Left lobe of liver (tissue), 2 donors: ENCODE measurements around the gene LCMT1. TPM values are rescaled to one million over a fixed set of nuclear protein-coding genes. Genes with fewer than 3 reads are reported as not detected.
"Not testable (repeated sequence)": the region's sequence is repeated elsewhere in the genome, so short reads cannot be mapped to it uniquely, and the experiment has no call there.

Source experiments
- ATAC-seq: fragments of 200-7000 bp; cut with Tn5 transposase; one replicate; pipeline ENCODE4 v1.9.1; 2020; ENCODE audit warnings: mild to moderate bottlenecking, moderate library complexity
- DNase-seq: peaks from one replicate; pipeline ENCODE4 v3.0.0-alpha.2; 2020; ENCODE audit warnings: low spot score
- total RNA-seq: library from RNA; stranded (reverse); gene quantifications from one replicate; pipeline ENCODE4 v1.2.1, GENCODE V29; 2021
- donor health status: DM: no; HTN: no; CAD: no; lungs with moderate emphysema.
- donor health status: DM: no; HTN: yes; CAD: no.

Gene LCMT1
- total RNA-seq, 1 donor from 2014 or later = 7.0 TPM

DNA sequence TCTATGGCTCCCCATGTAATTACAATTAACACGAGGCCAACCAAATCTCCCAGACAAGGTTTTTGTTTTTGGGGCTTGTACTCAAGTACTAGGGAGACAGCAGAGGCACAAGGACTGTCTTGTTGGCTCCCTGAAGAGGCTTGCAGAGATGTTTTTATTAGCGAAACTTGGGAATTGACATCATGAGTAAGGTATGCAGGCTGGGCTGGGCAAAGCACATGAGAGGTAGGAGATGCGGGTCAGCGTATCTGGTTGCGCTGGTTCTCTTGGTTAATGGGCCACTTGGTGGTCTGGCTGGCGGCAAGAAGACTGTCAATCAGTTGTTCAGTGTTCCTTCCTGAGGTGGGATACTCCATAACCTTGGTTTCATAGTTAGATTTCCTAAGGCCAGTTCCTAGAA, 28.9 kb downstream of the LCMT1 start:
- ATAC-seq = no peak
- no peak for DNase-seq

GRCh38 chr16:25141648-25142047, 30.1 kb downstream of the LCMT1 start:
- DNase-seq (no peak), ATAC-seq (no peak)

DNA sequence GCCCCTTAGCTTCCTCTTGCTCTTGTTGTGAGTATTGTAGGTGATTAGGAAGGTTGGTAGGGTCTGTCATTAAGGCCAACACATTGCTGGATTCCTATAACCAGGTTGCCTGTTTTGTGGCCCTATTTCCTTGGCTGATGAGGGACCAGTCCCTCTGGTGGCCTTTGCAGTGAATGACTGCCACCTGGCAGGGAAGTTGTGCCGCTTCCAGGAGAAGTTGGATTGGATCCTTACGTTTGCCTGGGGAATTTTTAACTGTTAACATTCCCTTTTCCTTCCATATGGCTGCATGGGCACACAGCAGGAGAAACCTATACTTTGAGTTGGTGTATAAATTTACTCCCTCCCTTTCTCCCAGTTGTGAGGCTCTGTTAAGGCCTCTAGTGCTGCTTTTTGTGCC, 32.4 kb downstream of the LCMT1 start:
- no peak for DNase-seq
- ATAC-seq = peak; percentile 72

- ATAC-seq = no peak
Observed at GRCh38 chr16:25148568-25149215, 37.1 kb downstream of the LCMT1 start.

DNA sequence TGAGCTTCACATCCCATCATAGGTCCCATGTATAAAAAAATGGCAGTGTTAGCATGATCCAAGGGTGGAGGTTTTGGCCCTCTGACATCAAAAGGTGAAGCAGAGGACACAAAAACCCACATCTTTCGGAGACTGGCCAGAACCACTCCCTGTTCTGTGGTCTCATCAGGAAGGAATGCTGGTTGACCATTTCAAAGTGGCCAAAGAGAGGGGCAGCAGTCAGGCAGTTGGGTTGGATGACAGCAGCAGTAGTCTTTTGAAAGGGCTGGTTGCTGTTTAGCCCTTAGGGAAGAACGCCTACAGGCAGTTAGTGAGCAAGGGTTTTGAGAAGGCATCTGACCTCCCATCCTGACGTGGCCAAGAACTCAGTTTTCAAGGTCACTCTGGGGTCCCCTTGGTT, 40.5 kb downstream of the LCMT1 start:
- no peak for ATAC-seq

More at GRCh38 chr16:25148568-25149215, 37.1 kb downstream of the LCMT1 start:
- no peak for DNase-seq

GRCh38 chr16:25155553-25156460, 44.3 kb downstream of the LCMT1 start:
- ATAC-seq (no peak), DNase-seq (no peak)

More for the DNA sequence above, 40.5 kb downstream of the LCMT1 start:
- DNase-seq = no peak

DNA sequence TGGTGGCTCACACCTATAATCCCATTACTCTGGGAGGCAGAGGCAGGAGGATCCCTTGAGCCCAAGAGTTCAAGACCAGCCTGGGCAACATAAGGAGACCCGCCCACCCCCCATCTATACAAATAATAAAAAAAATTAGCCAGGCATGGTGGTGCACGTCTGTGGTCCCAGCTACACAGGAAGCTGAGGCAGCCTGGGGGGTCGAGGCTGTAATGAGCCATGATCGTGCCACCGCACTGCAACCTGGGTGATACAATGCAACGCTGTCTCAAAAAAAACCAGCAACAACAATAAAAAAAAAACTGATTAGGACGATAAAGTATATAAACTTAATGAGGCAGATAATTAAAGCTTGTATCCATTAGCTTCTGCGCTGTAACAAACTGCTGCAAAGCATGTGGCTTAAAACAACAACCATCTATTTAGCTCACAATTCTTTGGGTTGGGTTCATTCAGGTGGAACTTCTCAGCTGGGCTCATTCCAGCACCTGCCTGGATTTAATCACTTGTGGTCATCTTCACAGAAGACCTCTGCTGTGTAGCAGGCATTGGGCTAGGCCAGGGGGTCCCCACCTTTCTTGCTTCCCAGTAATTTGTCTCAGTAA, 45.8 kb downstream of the LCMT1 start:
- ATAC-seq = no peak
- no peak for DNase-seq

- ATAC-seq (no peak), DNase-seq (no peak)
Observed at GRCh38 chr16:25158401-25158800, 46.9 kb downstream of the LCMT1 start.

DNA sequence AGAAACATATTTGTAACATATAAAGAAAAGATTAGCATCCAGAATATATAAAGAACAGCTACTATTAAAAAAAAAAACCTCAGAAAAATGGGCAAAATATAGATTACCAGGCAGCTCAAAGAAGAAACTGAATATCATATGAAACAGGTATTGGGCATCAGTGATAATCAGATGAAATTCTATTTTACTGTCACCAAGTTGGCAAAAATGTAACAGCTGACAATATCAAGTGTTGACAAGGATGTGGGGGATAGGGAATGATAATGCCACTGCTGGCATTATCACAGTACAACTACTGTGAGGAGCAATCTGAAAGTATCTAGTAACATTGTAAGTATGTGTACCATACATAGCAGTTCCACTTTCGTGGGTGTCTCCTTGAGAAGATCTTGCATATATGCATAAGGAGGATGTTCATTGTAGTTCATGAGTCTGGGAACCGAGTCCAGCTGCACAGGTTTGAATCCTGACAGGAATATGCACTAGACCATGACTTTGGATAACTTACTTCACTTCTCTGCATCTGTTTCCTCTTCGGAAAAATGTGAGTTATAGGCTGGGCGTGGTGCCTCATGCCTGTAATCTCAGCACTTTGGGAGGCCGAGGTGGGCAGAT, 50.3 kb downstream of the LCMT1 start:
- ATAC-seq (no peak), DNase-seq (no peak)

GRCh38 chr16:25163683-25164082, 52.1 kb downstream of the LCMT1 start:
- no peak for ATAC-seq
- no peak for DNase-seq

- ATAC-seq (no peak), DNase-seq (no peak)
Observed at GRCh38 chr16:25165284-25165683, 53.7 kb downstream of the LCMT1 start.

DNA sequence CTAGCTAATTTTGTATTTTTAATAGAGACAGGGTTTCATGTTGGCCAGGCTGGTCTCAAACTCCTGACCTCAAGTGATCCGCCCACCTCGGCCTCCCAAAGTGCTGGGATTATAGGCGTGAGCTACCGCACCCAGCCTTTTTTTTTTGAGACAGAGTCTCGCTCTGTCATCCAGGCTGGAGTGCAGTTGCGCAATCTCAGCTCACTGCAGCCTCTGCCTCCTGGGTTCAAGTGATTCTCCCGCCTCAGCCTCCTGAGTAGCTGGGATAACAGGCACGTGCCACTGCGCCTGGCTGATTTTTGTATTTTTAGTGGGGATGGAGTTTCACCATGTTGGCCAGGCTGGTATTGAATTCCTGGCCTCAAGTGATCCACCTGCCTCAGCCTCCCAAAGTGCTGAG, 56.4 kb downstream of the LCMT1 start:
- not testable (repeated sequence) for DNase-seq, ATAC-seq

DNA sequence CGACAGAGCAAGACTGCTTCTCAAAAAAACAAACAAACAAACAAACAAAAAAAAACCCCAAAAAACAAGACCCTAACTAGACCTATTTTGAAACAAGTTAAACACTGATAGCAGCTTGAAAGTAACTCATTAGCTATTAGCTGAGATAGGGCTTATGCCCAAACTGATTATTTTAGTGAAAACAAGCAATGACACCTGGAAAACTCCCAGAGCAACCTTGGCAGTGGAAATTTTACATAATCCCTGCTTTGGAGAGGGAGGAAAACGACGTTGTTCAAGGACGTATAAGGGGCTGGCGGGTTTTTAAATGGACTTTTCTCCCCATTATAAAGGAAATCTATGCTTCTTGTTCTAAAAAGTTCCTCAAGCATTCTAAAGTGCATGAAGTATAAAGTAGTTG, 59.8 kb downstream of the LCMT1 start:
- DNase-seq = peak; percentile 56
- ATAC-seq = peak; percentile 93

GRCh38 chr16:25172831-25173230, 61.3 kb downstream of the LCMT1 start:
- ATAC-seq = no peak
- DNase-seq = no peak

DNA sequence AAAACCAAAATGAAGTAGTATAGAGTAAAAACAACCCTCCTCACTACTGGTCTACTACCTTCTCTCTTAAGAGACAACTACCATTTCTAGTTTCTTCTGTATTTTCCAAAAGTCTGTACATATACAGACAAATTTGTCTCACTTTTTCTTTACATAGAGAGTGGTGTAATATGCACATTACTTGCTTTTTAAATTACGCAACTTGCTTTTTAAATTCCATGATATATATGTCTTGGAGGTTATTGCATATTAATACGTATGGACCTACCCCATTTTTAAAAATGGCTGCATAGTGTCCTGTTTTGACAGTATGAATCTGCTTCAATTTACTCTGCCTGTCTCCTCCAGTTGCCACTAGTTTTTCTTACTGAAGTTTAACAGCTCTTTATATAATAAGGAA, 62.7 kb downstream of the LCMT1 start:
- ATAC-seq (no peak), DNase-seq (no peak)

- no peak for DNase-seq
- no peak for ATAC-seq
Observed at GRCh38 chr16:25176136-25176535, 64.6 kb downstream of the LCMT1 start.

DNA sequence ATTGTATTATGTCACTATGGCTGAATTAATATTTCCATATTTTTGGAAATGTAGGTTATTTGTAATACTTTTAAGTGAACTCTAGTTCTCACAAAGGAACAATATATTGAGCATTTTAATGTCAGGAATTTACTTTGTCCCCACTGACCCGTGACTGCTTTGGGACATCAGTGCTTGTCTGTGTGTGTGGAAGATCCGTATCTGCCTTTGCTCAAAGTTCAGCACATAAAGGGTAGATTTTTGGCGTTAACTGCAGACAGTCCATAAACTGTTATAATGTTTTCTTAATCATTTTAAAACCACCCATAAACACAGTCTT, 65.9 kb downstream of the LCMT1 start:
- DNase-seq (no peak), ATAC-seq (peak; percentile 62)

DNA sequence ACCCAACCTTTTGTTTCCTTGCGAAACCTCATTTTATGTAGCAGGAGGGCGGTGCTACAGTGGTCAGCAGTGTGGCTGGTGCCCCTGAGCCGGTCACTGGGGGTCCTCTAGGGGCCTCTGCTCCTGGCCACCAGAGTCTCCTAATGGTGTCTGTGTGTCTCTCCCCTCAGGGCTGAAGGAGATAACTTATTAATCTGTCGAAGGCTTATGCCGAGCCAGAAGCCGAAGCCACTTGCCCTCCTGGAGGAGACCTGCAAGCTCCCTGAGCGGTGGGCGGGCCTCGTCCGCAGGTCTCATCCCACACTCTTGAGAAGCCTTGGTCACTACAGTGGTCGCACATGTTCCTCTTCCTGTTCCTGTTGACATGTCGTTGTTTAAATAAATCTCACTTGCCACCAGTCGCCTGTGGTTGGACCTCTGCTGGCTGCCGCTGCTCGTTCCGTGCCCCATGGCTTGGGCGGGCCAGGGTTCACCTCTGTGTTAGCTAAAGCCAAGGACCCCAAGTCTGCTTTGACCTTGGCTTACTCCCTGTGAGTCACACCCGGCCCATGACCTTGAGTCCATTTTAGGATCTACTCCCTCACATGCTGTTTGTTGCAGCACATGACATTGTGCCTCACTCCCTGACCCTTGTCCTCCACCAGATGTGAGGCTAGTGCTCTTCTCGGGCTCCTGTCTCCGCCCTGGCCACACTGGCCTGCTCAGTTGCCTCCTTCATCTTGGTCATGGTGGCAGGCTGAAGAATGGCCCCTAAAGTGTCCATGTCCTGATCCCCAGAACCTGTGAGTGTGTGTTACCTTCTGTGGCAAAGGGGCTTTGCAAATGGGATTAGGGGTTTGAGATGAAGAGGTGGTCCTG, 66.5 kb downstream of the LCMT1 start:
- ATAC-seq (peak; percentile 89), DNase-seq (peak; percentile 67)

GRCh38 chr16:25181236-25181635, 69.7 kb downstream of the LCMT1 start:
- ATAC-seq, DNase-seq: not testable (repeated sequence)

DNA sequence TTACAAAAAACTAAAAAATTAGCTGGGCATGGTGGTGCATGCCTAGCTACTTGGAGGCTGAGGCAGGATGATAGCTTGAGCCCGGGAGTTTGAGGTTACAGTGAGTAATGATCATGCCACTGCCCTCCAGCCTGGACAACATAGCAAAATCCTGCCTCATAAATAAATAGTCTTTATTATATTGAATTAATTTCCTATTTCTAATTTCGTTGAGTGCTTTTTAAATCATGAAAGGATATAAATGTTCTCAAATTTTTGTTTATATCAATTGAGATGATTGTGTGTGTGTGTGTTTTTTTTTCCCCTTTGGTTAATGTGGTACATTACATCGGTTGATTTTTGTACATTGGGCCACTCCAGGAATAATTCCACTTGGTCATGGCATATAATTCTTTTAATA, 73.2 kb downstream of the LCMT1 start:
- no peak for DNase-seq
- no peak for ATAC-seq

- ATAC-seq = no peak
- DNase-seq = no peak
Observed at GRCh38 chr16:25187491-25187795, 75.9 kb downstream of the LCMT1 start.
